Measurements from ENCODE around the gene SPSB1.

DNA sequence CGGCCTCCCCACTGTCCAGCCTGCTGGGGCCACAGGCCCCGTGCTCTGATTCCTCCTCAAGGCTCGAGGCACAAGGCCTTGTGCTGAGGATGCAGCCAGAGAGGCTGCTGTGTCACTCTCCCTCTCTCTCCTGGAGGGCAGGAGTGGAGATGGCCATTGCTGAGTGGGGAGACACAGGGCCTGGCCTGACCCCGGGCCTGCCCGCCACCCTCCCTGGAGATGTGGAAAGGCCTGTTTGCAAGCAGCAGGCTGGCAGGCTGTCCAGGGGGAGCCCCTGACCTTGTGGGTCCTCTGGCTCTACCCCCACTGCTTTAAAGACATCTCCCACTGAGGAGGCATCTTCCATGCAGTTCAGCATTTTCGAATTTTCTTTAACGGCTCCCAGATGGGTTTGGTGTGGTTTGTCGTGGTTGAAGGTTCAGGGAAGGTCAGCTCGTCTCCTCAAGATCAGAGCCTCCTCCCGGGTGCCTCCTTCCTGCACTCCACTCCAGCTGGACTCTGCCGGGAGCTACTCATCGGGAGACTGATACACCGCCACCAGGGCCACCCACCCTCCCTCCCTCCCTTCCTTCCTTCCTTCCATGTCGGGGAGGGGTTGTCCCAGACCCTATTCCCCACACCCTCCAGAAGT is 69.1 kb downstream of the SPSB1 start:
- TF ChIP-seq, protein P1, sequence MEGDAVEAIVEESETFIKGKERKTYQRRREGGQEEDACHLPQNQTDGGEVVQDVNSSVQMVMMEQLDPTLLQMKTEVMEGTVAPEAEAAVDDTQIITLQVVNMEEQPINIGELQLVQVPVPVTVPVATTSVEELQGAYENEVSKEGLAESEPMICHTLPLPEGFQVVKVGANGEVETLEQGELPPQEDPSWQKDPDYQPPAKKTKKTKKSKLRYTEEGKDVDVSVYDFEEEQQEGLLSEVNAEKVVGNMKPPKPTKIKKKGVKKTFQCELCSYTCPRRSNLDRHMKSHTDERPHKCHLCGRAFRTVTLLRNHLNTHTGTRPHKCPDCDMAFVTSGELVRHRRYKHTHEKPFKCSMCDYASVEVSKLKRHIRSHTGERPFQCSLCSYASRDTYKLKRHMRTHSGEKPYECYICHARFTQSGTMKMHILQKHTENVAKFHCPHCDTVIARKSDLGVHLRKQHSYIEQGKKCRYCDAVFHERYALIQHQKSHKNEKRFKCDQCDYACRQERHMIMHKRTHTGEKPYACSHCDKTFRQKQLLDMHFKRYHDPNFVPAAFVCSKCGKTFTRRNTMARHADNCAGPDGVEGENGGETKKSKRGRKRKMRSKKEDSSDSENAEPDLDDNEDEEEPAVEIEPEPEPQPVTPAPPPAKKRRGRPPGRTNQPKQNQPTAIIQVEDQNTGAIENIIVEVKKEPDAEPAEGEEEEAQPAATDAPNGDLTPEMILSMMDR (conservative IDR thresholded peaks at IDR 0.05), result no peak
- no peak for TF ChIP-seq EZH2 (IDR thresholded peaks at IDR 0.05; ENCODE audit: low read depth)
